ENCODE data around the gene C9orf152.

Gene C9orf152

DNA sequence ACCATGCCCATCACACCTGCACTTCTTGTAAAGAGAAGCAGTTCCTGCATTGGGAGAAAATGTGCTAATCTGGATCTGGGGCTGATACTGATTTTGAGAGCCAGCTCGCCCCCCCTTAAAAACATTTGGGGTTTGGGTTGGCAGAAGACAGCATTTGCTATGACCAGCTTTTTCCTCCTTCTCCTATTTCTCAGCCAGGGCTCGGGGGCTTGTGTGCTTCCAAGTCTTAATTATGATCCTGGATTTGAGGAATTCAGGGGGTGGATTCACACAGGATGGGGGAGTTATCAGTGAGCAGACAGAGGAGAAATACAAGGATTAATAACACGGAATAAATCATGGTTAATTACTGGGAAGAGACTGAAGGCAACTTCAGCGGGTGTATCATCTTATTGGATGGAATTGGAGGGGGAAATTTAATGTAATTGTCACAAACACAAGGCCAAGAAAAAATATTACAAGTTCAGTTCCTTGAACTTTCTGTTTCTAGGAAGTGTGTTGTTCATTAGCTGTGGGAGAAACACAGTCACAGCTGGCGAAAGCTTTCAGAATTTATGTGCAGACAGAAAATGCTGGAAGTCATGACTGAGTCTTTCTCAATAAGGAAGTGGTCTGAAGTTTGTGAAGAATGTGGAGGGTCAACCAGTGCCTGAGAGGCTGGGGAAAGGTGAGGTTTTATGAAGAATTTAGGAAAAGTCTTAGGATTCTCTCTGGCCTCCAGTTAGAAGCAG is 15.3 kb downstream of the C9orf152 start:
- DNase-seq (ENCODE audit: low read depth): peak; percentile 88
- no peak for TF ChIP-seq CTCF (IDR thresholded peaks at IDR 0.05; ENCODE audit: control insufficient read depth, insufficient read depth, low read depth, low read length, missing control alignments)
- H3K4me3 ChIP-seq (ENCODE audit: control insufficient read depth, low read depth, low read length): no peak overlapping the region

- no peak for TF ChIP-seq CTCF (IDR thresholded peaks at IDR 0.05; ENCODE audit: control insufficient read depth, insufficient read depth, low read depth, low read length, missing control alignments)
- no peak overlapping the region for H3K4me3 ChIP-seq (ENCODE audit: control insufficient read depth, low read depth, low read length)
- no peak for DNase-seq (ENCODE audit: low read depth)
Observed at GRCh38 chr9:110191615-110192014, 16.3 kb downstream of the C9orf152 start.

DNA sequence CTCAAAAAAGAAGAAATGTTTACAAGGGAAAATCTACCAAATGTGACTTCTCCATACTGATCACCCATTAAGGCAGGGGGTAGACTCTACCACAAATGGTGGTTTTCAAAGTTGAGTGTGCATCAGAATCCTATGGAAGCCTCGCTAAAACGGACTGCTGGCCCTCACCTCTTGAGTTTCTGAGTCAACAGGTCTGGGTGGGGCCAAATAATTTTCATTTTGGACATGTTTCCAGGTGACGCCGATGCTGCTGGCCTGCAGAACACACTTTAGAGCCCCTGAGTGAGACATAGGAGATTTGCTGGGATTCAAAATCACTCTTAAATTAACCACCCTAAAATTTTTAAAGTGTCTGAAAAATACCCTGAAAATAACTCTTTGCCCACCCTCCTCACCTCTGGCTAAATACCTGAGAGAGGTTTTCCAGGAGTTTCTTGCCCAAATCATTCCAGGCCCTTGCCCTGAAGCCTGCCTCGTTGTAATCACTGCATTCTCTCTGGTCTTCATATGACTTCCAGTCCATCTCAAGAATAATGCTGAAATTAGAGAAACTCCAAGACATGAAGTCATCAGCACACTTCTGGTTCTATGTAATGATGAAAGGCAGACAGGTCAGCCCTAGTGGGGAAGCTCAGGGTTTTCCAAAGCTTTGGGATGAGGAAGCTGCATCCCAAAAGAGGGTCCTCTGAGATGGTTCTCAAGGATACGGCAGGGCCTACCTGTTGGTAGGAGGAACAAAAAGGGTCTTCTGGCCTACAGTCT is 18.2 kb downstream of the C9orf152 start:
- DNase-seq (ENCODE audit: low read depth): no peak
- no peak for TF ChIP-seq CTCF (IDR thresholded peaks at IDR 0.05; ENCODE audit: control insufficient read depth, insufficient read depth, low read depth, low read length, missing control alignments)

DNA sequence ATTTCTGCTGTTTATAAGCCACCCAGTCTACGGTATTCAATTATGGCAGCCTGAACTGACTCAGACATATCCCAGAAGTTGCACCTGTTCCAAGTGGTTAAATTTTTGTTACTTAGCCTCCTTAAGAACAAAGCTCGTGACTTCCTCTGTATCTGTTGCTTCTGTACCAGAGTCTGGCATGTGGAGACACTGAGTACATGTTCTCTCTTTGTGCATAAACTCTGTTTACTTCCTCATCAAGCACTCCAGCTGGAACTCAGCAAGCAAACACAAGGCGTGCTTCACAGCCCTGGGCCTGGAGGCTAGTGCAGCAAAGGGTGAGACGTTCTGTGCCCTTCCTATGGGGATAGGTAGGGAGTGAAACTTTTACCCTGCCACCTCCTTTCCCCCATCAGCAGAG is 19.0 kb downstream of the C9orf152 start:
- no peak for TF ChIP-seq CTCF (IDR thresholded peaks at IDR 0.05; ENCODE audit: control insufficient read depth, insufficient read depth, low read depth, low read length, missing control alignments)
- no peak overlapping the region for H3K4me3 ChIP-seq (ENCODE audit: control insufficient read depth, low read depth, low read length)
- no peak for DNase-seq (ENCODE audit: low read depth)

More for the DNA sequence above, 18.2 kb downstream of the C9orf152 start:
- no peak overlapping the region for H3K4me3 ChIP-seq (ENCODE audit: control insufficient read depth, low read depth, low read length)

DNA sequence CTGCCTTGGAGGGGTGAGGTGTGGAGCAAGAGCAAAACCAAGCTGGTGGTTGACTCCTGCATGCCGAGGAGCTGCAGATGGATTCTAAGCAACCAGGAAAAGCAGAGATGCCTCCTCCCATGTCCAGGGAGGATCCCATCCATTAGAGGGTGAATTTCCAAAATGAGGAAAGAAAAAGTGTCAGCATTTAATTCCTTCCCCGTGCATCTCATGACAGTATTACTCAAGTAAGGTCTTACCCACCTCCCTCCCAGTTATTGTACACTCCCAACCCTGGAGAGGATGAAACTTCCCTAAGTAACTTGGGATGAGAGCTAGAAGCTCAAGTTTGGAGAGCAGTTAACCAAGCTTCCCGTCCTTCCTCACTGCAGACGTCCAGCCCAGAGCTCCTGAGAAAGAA is 19.9 kb downstream of the C9orf152 start:
- DNase-seq (ENCODE audit: low read depth): no peak
- TF ChIP-seq CTCF (IDR thresholded peaks at IDR 0.05; ENCODE audit: control insufficient read depth, insufficient read depth, low read depth, low read length, missing control alignments): no peak
- no peak overlapping the region for H3K4me3 ChIP-seq (ENCODE audit: control insufficient read depth, low read depth, low read length)

- TF ChIP-seq CTCF (IDR thresholded peaks at IDR 0.05; ENCODE audit: control insufficient read depth, insufficient read depth, low read depth, low read length, missing control alignments): no peak
- no peak for DNase-seq (ENCODE audit: low read depth)
- H3K4me3 ChIP-seq (ENCODE audit: control insufficient read depth, low read depth, low read length): no peak overlapping the region
Observed at GRCh38 chr9:110187126-110187525, 20.8 kb downstream of the C9orf152 start.

Measured in AG09309 (cell line).